Bronchial epithelial cell (primary cell): Measurements from ENCODE around the gene HTR2A. TPM values are rescaled to one million over a fixed set of nuclear protein-coding genes. Genes with fewer than 3 reads are reported as not detected.
A peak's percentile ranks its signal among the peaks of the same experiment; 100 is the strongest.

ENCODE experiments used
- DNase-seq: peaks from one replicate; pipeline ENCODE4 v3.0.0-alpha.2; 2010; ENCODE audit warnings: low read depth
- FAIRE-seq: peaks from 2 replicates; lab custom pipeline; 2011; peaks lifted over from hg19 to GRCh38; lab: Jason Lieb, UNC
- H3K27me3 ChIP-seq: 2 replicates; pipeline ENCODE4 v1.5.1; 2011; ENCODE audit warnings: low read length; ENCODE audit not compliant: control insufficient read depth, insufficient read depth
- H3K36me3 ChIP-seq: 2 replicates; pipeline ENCODE4 v1.5.1; 2011; ENCODE audit warnings: low read length; ENCODE audit not compliant: control insufficient read depth, insufficient read depth
- H3K4me3 ChIP-seq: 2 replicates; pipeline ENCODE4 v1.5.1; 2011; ENCODE audit warnings: mild to moderate bottlenecking, low read depth, low read length, control low read depth
- total RNA-seq: library from RNA; depleted of rRNA; stranded (reverse); fragments of >200 nt; gene quantifications from 2 replicates; pipeline ENCODE4 v1.2.1, GENCODE V29; 2014
- TF ChIP-seq, protein P1 (sequence below): IDR thresholded peaks from 2 replicates; pipeline ENCODE4 v1.5.1; 2011; ENCODE audit warnings: mild to moderate bottlenecking, moderate library complexity, low read length, control low read depth, inconsistent platforms; ENCODE audit not compliant: insufficient read depth, severe bottlenecking

The HTR2A gene
- total RNA-seq, 1 donor from 2014 or later, result not detected

DNA sequence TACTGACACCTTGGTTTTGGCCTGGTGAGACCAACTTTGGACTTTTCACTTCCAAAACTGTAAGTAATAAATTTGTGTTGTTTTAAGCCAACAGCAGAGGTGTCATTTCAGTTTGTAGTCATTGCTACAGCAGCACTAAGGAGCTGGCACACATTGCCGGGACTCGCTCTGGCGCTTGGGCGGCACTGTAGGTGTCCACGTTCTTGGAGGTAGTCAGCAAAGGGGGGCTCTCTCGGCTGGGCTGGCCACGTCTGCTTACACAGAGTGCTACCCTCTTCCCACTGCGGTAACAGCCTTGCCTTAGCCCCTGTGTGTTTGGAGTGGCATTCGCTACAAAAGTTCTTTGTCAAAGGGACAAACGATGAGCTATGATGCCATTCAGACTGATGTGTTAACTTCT lies 44.7 kb downstream of the HTR2A start:
- H3K4me3 ChIP-seq, result no peak overlapping the region
- H3K36me3 ChIP-seq, result no peaks in the 10 kb centered on the region
- FAIRE-seq (no peak), DNase-seq (no peak)
- peaks cover 2% of the 10 kb centered on the region for H3K27me3 ChIP-seq
- TF ChIP-seq, protein P1, sequence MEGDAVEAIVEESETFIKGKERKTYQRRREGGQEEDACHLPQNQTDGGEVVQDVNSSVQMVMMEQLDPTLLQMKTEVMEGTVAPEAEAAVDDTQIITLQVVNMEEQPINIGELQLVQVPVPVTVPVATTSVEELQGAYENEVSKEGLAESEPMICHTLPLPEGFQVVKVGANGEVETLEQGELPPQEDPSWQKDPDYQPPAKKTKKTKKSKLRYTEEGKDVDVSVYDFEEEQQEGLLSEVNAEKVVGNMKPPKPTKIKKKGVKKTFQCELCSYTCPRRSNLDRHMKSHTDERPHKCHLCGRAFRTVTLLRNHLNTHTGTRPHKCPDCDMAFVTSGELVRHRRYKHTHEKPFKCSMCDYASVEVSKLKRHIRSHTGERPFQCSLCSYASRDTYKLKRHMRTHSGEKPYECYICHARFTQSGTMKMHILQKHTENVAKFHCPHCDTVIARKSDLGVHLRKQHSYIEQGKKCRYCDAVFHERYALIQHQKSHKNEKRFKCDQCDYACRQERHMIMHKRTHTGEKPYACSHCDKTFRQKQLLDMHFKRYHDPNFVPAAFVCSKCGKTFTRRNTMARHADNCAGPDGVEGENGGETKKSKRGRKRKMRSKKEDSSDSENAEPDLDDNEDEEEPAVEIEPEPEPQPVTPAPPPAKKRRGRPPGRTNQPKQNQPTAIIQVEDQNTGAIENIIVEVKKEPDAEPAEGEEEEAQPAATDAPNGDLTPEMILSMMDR, result no peak

DNA sequence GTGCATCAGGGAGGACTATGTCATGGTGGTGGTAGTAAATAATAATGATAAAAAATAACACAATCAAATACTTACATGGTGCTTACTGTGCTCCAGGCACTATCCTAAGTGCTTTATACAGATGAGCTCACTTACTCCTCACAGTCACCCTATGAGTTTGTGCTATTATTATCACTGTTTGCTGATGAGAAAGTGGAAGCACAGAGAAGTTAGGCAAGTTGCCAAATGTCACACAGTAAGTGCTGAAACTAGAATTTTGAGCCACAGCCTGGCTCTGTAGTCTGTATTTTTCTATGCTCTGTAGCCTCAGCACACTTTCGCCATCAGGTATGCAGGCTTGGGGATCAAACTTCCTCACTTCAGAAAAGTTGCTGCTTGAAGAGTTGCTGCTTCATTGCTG lies 46.6 kb downstream of the HTR2A start:
- Histone ChIP-seq H3K27me3 (peaks cover 2% of the 10 kb centered on the region), H3K36me3 (no peaks in the 10 kb centered on the region), H3K4me3 (no peak overlapping the region)
- TF ChIP-seq, protein P1, result no peak
- no peak for DNase-seq
- FAIRE-seq, result no peak

DNA sequence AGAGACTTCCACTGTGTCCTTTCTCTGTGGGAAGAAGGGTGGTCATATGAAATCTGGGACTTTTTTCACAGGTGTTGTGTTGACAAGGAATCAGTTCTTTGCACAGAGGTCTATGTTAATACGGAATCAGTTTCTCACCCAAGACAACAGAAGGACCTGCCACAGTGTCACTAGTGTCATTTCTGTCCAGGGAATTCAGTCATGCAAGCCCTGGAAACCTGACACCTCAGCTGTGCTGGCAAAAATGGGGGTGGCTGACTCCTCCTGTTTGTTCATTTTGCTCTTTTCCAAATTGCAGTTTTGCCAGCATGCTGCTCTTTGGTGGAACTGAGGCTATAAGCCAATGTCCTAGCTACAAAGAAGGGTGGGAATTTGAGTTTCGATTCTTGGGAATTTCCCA lies 50.1 kb downstream of the HTR2A start:
- H3K36me3 ChIP-seq, result no peaks in the 10 kb centered on the region
- TF ChIP-seq, protein P1, result no peak
- FAIRE-seq, result no peak

DNA sequence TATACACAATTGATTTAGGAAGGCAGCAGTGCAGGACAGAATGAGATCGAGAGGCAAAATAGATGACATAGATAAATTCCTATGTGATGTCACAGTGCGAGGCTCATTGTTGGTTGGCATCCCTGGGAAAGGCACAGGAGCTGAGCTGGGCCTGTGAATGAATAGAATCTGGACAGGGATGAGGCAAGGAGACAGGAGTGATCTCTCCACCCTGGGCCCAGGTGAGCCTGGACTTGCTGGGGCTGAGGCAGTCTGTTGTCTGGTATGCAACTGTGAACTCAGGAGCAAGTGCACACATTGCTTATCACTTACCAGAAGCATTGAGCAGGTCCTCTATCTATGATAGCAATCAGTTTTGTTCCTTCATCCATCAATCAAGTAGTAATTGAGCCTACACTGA lies 51.7 kb downstream of the HTR2A start:
- Histone ChIP-seq H3K27me3 (no peaks in the 10 kb centered on the region), H3K4me3 (no peak overlapping the region), H3K36me3 (no peaks in the 10 kb centered on the region)
- FAIRE-seq, result peak; percentile 75
- TF ChIP-seq, protein P1, result no peak
- no peak for DNase-seq

More for the DNA sequence above, 50.1 kb downstream of the HTR2A start:
- no peak for DNase-seq
- no peak overlapping the region for H3K4me3 ChIP-seq
- no peaks in the 10 kb centered on the region for H3K27me3 ChIP-seq

DNA sequence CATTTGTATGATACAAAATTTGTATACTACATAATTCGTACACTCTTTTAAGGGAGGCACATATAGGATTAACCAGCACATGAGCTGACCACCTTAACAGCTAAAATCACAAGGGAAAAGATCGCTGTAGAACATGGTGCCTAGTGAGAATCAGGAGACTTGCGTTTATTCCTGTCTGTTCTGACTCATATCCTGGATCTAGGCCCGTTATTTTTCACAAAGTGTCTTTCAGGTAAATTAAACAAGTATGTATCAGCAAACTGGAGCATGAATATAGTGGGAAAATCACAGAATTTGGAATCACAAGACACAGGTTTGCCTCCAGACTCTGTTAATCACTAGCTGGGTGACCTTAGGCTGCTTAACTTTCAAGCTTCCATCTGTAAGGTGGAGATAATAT lies 52.4 kb downstream of the HTR2A start:
- no peak for FAIRE-seq
- peak; percentile 41 for DNase-seq
- TF ChIP-seq, protein P1, result no peak
- Histone ChIP-seq H3K36me3 (no peaks in the 10 kb centered on the region), H3K4me3 (no peak overlapping the region), H3K27me3 (no peaks in the 10 kb centered on the region)

DNA sequence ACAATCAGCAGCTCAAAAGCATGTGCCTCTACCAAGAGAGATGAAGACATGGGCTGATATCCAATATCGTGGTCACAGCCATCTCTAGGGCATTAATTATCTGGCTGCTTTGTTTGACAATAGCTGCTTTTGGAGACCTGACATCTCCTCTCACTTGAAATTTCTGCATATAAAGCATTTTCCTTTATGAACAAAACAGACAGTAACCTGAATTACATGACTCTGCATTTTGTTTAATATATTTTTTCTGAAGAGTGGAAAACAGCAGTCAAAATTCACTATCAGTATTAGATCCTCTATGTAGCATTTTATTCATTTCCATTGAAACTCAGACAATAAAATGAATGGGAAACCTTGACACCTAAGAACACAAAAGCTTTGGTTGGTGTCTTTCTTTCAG lies 57.5 kb downstream of the HTR2A start:
- Histone ChIP-seq H3K27me3 (no peaks in the 10 kb centered on the region), H3K36me3 (no peaks in the 10 kb centered on the region), H3K4me3 (no peak overlapping the region)
- DNase-seq (no peak), FAIRE-seq (no peak)
- TF ChIP-seq, protein P1, result no peak
